Pancreas (tissue), 10 donors: ENCODE data around the gene DYNLT2. TPM values are rescaled to one million over a fixed set of nuclear protein-coding genes. Genes with fewer than 3 reads are reported as not detected.

ENCODE experiments used
- ATAC-seq, 4 donors: fragments of 200-7000 bp; cut with Tn5 transposase; one replicate each; pipeline versions ENCODE4 v1.8.0 to v1.9.1; 2020; ENCODE audit warnings: mild to moderate bottlenecking in 4 of 4, moderate library complexity in 4 of 4
- DNase-seq, 6 donors: peaks; one replicate each; pipeline ENCODE4 v3.0.0-alpha.2; 2020
- FAIRE-seq: peaks from 2 replicates; lab custom pipeline; 2012; peaks lifted over from hg19 to GRCh38; lab: Jason Lieb, UNC
- H3K27ac ChIP-seq, 4 donors: fragments of 200-600 bp; sonication (generic); 1 replicate in 3 of 4; 2 replicates in 1 of 4; pipeline versions ENCODE4 v1.5.0 to v1.8.0; 2020
- H3K27me3 ChIP-seq, 4 donors: fragments of 200-600 bp; one replicate each; pipeline ENCODE4 v1.8.0; 2021
- H3K36me3 ChIP-seq, 3 donors: fragments of 200-600 bp; sonication (generic) in 1 of 3; one replicate each; pipeline versions ENCODE4 v1.5.0 to v1.8.0; 2020 to 2021
- H3K4me1 ChIP-seq, 3 donors: fragments of 200-600 bp; one replicate each; pipeline ENCODE4 v1.8.0; 2021
- H3K4me3 ChIP-seq, 4 donors: fragments of 200-600 bp; sonication (generic) in 2 of 4; one replicate each; pipeline versions ENCODE4 v1.5.0 to v1.8.0; 2020 to 2021
- H3K9me3 ChIP-seq, 4 donors: fragments of 200-600 bp; one replicate each; pipeline ENCODE4 v1.8.0; 2021
- WGBS, 2 donors: extraction: QIAGEN DNeasy Blood & Tissue Kit; methylation state at CpG; one replicate each; pipeline ENCODE4 v1.1.7; 2013; 5-methylcytosine and 5-hydroxymethylcytosine counted together
- intact Hi-C, 3 donors: fragments of 100-400 bp; cut with DNase I; formaldehyde crosslinking; loops; one replicate each; pipeline versions ENCODE4 v1.11.1 to v1.14.2; 2022
- polyA plus RNA-seq, 2 donors: library from polyadenylated mRNA; stranded (reverse); fragments of 200-250 nt; gene quantifications; one replicate each; pipeline ENCODE4 v1.2.3, GENCODE V29; 2013
- total RNA-seq, 6 donors: library from RNA; stranded (reverse); fragmentation: NEBNext Ultra II Directional in 4 of 6; extraction: Animal tissue kit (Norgen Biotek cat#: 25700) in 4 of 6; gene quantifications; one replicate each; pipeline versions ENCODE4 v1.2.1 to v1.2.4, GENCODE V29; 2021 to 2023
- TF ChIP-seq, protein P1 (sequence below), 4 donors: fragments of 200-600 bp; sonication (generic) in 3 of 4; IDR thresholded peaks; one replicate each; pipeline versions ENCODE4 v1.5.0 to v1.8.0; 2021; ENCODE audit warnings: antibody characterized with exemption in 4 of 4
- donor health status: healthy with polysubstance abuse.
- donor health status: DM: no; HTN: no; CAD: no; lungs with moderate emphysema.
- donor health status: DM: no; HTN: no; CAD: no.
- donor health status: control.
- donor health status: control.
- donor health status: Bipolar disorder and iron deficiency.
- donor health status: DM: yes; HTN: yes; CAD: no.
- donor health status: DM: no; HTN: no; CAD: no.
- donor health status: DM: no; HTN: no; CAD: no.
- donor health status: DM: yes; HTN: yes; CAD: no.

The DYNLT2 gene
- total and polyA plus RNA-seq, 8 donors = 0.20 to 2.9 (median 1.1) TPM

DNA sequence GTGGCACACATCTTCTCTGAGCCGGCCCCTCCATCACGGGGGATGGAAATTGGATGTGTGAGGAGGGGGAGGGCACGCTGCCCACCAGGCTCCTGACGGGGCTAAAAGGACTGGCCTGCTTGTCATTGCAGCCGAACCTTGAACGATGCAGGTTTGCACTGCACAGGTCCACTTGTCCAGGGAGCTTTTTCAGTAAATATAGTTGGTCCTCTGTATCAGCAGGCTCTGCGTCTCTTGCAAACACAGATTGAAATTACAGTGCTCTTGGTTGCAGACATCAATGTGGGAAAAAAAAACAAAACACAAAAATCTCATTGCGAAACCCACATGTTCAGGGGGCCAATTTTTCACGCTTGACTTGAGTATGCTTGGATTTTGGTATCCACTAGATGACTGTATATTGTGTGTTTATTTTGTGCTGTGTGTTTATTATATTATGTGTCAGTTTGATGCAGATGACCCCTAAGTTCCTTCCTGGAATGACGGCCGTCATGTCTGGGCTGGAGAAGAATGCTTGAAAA lies 29.3 kb upstream of the DYNLT2 start:
- ATAC-seq (no peak), DNase-seq (no peak), FAIRE-seq (no peak)
- TF ChIP-seq, protein P1, sequence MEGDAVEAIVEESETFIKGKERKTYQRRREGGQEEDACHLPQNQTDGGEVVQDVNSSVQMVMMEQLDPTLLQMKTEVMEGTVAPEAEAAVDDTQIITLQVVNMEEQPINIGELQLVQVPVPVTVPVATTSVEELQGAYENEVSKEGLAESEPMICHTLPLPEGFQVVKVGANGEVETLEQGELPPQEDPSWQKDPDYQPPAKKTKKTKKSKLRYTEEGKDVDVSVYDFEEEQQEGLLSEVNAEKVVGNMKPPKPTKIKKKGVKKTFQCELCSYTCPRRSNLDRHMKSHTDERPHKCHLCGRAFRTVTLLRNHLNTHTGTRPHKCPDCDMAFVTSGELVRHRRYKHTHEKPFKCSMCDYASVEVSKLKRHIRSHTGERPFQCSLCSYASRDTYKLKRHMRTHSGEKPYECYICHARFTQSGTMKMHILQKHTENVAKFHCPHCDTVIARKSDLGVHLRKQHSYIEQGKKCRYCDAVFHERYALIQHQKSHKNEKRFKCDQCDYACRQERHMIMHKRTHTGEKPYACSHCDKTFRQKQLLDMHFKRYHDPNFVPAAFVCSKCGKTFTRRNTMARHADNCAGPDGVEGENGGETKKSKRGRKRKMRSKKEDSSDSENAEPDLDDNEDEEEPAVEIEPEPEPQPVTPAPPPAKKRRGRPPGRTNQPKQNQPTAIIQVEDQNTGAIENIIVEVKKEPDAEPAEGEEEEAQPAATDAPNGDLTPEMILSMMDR (IDR thresholded peaks at IDR 0.05) = no peak
- H3K9me3 ChIP-seq = no peaks in the 10 kb centered on the region
- no peaks in the 10 kb centered on the region for H3K4me1 ChIP-seq
- H3K27me3 ChIP-seq = no peaks in the 10 kb centered on the region
- intact Hi-C loops = no loop called here
- WGBS, 2 donors = 90 to 91% methylated on average over 11 of the region's 11 CpGs
- H3K4me3 ChIP-seq = no peak overlapping the region
- H3K27ac ChIP-seq = no peak overlapping the region
- H3K36me3 ChIP-seq = peaks cover 0 to 8% (median 7%) of the 10 kb centered on the region in 3 donors

- no peak overlapping the region for H3K4me3 ChIP-seq
- H3K4me1 ChIP-seq = no peaks in the 10 kb centered on the region
- ATAC-seq (no peak), FAIRE-seq (no peak), DNase-seq (no peak)
- intact Hi-C loops = no loop called here
- H3K9me3 ChIP-seq = no peaks in the 10 kb centered on the region
- 78 to 84% methylated on average over 5 of the region's 5 CpGs for WGBS, 2 donors
- TF ChIP-seq, protein P1 (IDR thresholded peaks at IDR 0.05) = no peak
- no peak overlapping the region for H3K27ac ChIP-seq
- H3K27me3 ChIP-seq = no peaks in the 10 kb centered on the region
- H3K36me3 ChIP-seq = peaks cover 0 to 9% (median 7%) of the 10 kb centered on the region in 3 donors
Measured at GRCh38 chr6:169779896-169780295, 28.5 kb upstream of the DYNLT2 start.

GRCh38 chr6:169779092-169779815 lies 27.9 kb upstream of the DYNLT2 start:
- 80 to 81% methylated on average over 8 of the region's 8 CpGs for WGBS, 2 donors
- Histone ChIP-seq H3K27me3 (no peaks in the 10 kb centered on the region), H3K4me3 (no peak overlapping the region), H3K27ac (no peak overlapping the region), H3K36me3 (peaks cover 0 to 9% (median 7%) of the 10 kb centered on the region in 3 donors), H3K4me1 (no peaks in the 10 kb centered on the region), H3K9me3 (no peaks in the 10 kb centered on the region)
- intact Hi-C loops = no loop called here
- TF ChIP-seq, protein P1 (IDR thresholded peaks at IDR 0.05) = no peak
- FAIRE-seq (no peak), DNase-seq (no peak), ATAC-seq (no peak)

DNA sequence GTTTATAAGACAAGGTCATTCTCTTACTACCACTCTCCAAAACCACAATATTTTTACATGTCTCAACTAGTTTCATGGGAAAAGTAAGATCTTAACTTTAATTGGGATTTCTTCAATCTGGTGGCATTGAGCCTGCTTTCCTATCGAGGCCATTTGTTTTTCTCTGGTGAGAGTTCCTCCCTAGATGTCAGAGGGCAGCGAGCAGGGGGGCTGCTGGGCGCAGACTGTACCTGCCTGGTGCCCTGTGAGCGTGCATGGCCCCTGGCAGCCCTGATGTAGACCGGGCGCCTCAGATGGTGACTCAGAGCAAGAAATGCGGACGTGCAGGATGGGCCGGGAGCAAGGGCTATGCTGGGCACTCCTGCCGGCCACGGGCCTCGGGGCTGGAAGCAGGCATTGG lies 27.3 kb upstream of the DYNLT2 start:
- Histone ChIP-seq H3K4me3 (no peak overlapping the region), H3K4me1 (no peaks in the 10 kb centered on the region), H3K9me3 (no peaks in the 10 kb centered on the region), H3K27me3 (no peaks in the 10 kb centered on the region), H3K27ac (no peak overlapping the region), H3K36me3 (peaks cover 0 to 9% (median 7%) of the 10 kb centered on the region in 3 donors)
- FAIRE-seq (no peak), DNase-seq (no peak), ATAC-seq (no peak)
- intact Hi-C loops = no loop called here
- TF ChIP-seq, protein P1 (IDR thresholded peaks at IDR 0.05) = no peak
- WGBS, 2 donors = 92 to 94% methylated on average over 12 of the region's 12 CpGs

- WGBS, 2 donors = 90 to 92% methylated on average over 12 of the region's 12 CpGs
- TF ChIP-seq, protein P1 (IDR thresholded peaks at IDR 0.05) = no peak
- Histone ChIP-seq H3K4me3 (no peak overlapping the region), H3K27ac (no peak overlapping the region), H3K36me3 (peaks cover 0 to 9% (median 7%) of the 10 kb centered on the region in 3 donors), H3K27me3 (no peaks in the 10 kb centered on the region), H3K4me1 (no peaks in the 10 kb centered on the region), H3K9me3 (no peaks in the 10 kb centered on the region)
- intact Hi-C loops = no loop called here
- FAIRE-seq (no peak), DNase-seq (no peak), ATAC-seq (no peak)
Measured at GRCh38 chr6:169777896-169778295, 26.5 kb upstream of the DYNLT2 start.
